ENCODE data around the gene ENAM.

The ENAM gene

DNA sequence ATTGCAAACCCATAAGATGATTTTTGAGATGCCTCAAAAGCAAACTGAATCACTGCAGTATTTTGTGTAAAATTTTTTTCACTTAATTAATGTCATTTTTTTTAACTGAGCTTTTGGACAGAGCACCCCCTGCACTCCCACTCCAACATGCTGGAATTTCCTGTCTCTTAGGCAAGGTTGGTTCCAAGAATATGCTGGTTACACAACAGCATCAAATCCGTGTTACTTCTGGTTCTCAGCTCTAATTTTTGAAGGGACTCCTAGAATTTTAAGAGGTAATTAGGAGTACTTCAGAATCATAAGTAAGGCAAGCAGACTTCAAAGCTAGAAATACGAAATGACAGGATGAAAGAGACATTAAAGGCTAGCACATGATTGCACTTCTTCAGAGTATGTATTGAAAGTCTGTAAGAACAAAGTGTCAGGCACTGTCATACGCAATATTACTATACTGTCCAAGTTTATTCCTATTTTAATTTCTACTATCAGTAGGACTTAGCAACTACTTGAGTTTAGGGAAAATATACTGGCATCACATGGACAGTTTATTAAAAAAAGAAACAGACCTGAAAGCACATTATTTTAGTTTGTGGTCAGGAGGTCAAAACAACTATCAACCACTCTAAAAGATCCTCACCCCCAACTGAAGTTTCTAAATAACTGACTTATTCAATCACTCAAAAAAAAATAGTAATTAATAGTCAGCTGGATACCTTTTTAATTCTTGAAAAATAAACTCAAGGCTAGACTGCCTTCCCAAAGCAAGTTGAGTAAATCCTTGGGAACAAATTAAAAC is 39.4 kb downstream of the ENAM start:
- no peaks in the 10 kb centered on the region for H3K9me3 ChIP-seq (ENCODE audit: insufficient read depth, low read depth, low read length)
- H3K4me2 ChIP-seq (ENCODE audit: low read depth, low read length, poor library complexity, severe bottlenecking) = no peak overlapping the region
- H3K4me3 ChIP-seq (ENCODE audit: low read length, poor library complexity, severe bottlenecking) = no peak overlapping the region
- no peaks in the 10 kb centered on the region for H3K27me3 ChIP-seq (ENCODE audit: insufficient read depth, low read length, poor library complexity, severe bottlenecking)
- H3F3A ChIP-seq (ENCODE audit: low read depth) = no peaks in the 10 kb centered on the region
- H3K79me2 ChIP-seq (ENCODE audit: insufficient read depth, low read length) = no peaks in the 10 kb centered on the region
- TF ChIP-seq, protein P1, sequence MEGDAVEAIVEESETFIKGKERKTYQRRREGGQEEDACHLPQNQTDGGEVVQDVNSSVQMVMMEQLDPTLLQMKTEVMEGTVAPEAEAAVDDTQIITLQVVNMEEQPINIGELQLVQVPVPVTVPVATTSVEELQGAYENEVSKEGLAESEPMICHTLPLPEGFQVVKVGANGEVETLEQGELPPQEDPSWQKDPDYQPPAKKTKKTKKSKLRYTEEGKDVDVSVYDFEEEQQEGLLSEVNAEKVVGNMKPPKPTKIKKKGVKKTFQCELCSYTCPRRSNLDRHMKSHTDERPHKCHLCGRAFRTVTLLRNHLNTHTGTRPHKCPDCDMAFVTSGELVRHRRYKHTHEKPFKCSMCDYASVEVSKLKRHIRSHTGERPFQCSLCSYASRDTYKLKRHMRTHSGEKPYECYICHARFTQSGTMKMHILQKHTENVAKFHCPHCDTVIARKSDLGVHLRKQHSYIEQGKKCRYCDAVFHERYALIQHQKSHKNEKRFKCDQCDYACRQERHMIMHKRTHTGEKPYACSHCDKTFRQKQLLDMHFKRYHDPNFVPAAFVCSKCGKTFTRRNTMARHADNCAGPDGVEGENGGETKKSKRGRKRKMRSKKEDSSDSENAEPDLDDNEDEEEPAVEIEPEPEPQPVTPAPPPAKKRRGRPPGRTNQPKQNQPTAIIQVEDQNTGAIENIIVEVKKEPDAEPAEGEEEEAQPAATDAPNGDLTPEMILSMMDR (conservative IDR thresholded peaks at IDR 0.05; ENCODE audit: low read length) = no peak
- no peak for TF ChIP-seq EZH2phosphoT487 (IDR thresholded peaks at IDR 0.05; ENCODE audit: borderline replicate concordance)
- H2AFZ ChIP-seq (ENCODE audit: low read length) = no peak overlapping the region
- H3K9ac ChIP-seq (ENCODE audit: low read depth, low read length, poor library complexity, severe bottlenecking) = no peak overlapping the region
- H4K20me1 ChIP-seq (ENCODE audit: insufficient read depth, low read length, poor library complexity, severe bottlenecking) = no peaks in the 10 kb centered on the region
- H3K9me2 ChIP-seq (replicated peaks; ENCODE audit: low read depth, low read length) = no peaks in the 10 kb centered on the region
- H3K4me1 ChIP-seq (ENCODE audit: insufficient read depth, low read length, poor library complexity, severe bottlenecking) = peaks cover 8% of the 10 kb centered on the region
- H3K36me3 ChIP-seq (ENCODE audit: insufficient read depth, low read length) = no peaks in the 10 kb centered on the region

DNA sequence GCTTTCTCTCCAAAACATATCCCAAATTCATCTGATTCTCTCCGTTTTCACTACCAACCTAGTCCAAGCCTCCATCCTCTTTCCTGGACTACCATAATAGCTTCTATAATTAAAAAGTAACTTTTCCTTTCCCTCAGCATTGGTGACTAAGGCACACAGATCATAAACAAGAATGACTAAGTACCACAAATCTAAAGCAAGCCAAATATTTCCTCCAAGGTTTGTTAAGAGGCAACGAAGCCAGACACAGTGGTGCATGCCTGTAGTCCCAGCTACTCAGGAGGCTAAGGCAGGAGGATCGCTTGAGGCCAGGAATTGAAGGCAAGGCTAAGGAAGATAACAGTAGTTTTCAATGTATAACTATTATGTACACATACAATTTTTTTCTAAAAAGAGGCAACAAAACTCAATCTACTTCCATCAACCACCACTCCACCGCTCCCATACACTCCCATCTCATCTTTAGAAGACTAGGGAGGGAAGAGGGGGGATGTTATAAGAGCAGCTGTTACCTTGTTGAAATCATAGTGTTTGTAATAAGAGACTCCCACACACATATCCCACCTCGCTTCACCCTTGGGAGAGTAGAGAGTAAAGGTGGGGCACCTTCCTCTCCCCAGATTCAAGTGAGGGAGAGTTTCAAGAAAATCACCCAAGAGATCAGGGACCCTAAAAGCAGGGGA is 41.9 kb downstream of the ENAM start:
- Histone ChIP-seq H3K9ac (ENCODE audit: low read depth, low read length, poor library complexity, severe bottlenecking) (no peak overlapping the region), H3K27me3 (ENCODE audit: insufficient read depth, low read length, poor library complexity, severe bottlenecking) (no peaks in the 10 kb centered on the region), H3K4me1 (ENCODE audit: insufficient read depth, low read length, poor library complexity, severe bottlenecking) (peaks cover 8% of the 10 kb centered on the region), H3K79me2 (ENCODE audit: insufficient read depth, low read length) (no peaks in the 10 kb centered on the region), H3K4me2 (ENCODE audit: low read depth, low read length, poor library complexity, severe bottlenecking) (no peak overlapping the region), H3K9me3 (ENCODE audit: insufficient read depth, low read depth, low read length) (no peaks in the 10 kb centered on the region), H3K9me2 (replicated peaks; ENCODE audit: low read depth, low read length) (no peaks in the 10 kb centered on the region), H4K20me1 (ENCODE audit: insufficient read depth, low read length, poor library complexity, severe bottlenecking) (no peaks in the 10 kb centered on the region), H3K4me3 (ENCODE audit: low read length, poor library complexity, severe bottlenecking) (no peak overlapping the region), H3F3A (ENCODE audit: low read depth) (no peaks in the 10 kb centered on the region), H3K36me3 (ENCODE audit: insufficient read depth, low read length) (no peaks in the 10 kb centered on the region), H2AFZ (ENCODE audit: low read length) (no peak overlapping the region)
- no peak for TF ChIP-seq EZH2phosphoT487 (IDR thresholded peaks at IDR 0.05; ENCODE audit: borderline replicate concordance)
- TF ChIP-seq, protein P1 (conservative IDR thresholded peaks at IDR 0.05; ENCODE audit: low read length) = no peak

DNA sequence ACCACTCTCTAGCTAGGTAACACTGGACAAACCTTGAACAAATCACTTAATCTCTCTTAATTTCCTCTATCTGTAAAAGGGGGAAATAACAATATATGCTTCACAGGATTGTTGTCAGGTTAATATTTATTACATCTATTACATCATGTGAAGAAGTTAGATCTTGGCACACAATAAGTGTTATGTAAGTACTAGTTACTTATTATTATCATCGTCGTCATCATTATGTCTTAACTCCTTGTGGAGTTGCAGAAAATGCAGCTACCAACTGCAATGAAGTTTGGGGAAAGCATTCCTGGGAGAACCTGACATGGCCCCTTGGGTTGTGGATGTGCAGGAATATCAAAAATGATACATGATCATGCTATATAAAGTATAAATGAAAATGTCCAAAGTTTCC is 42.5 kb downstream of the ENAM start:
- Histone ChIP-seq H3K4me1 (ENCODE audit: insufficient read depth, low read length, poor library complexity, severe bottlenecking) (peaks cover 8% of the 10 kb centered on the region), H4K20me1 (ENCODE audit: insufficient read depth, low read length, poor library complexity, severe bottlenecking) (no peaks in the 10 kb centered on the region), H3F3A (ENCODE audit: low read depth) (no peaks in the 10 kb centered on the region), H3K79me2 (ENCODE audit: insufficient read depth, low read length) (no peaks in the 10 kb centered on the region), H3K9me3 (ENCODE audit: insufficient read depth, low read depth, low read length) (no peaks in the 10 kb centered on the region), H3K9ac (ENCODE audit: low read depth, low read length, poor library complexity, severe bottlenecking) (no peak overlapping the region), H3K9me2 (replicated peaks; ENCODE audit: low read depth, low read length) (no peaks in the 10 kb centered on the region), H3K27me3 (ENCODE audit: insufficient read depth, low read length, poor library complexity, severe bottlenecking) (no peaks in the 10 kb centered on the region), H3K4me3 (ENCODE audit: low read length, poor library complexity, severe bottlenecking) (no peak overlapping the region), H3K4me2 (ENCODE audit: low read depth, low read length, poor library complexity, severe bottlenecking) (no peak overlapping the region), H2AFZ (ENCODE audit: low read length) (no peak overlapping the region), H3K36me3 (ENCODE audit: insufficient read depth, low read length) (no peaks in the 10 kb centered on the region)
- no peak for TF ChIP-seq EZH2phosphoT487 (IDR thresholded peaks at IDR 0.05; ENCODE audit: borderline replicate concordance)
- TF ChIP-seq, protein P1 (conservative IDR thresholded peaks at IDR 0.05; ENCODE audit: low read length) = no peak
